ENCODE results near the gene ANKFN1.
"Not testable (repeated sequence)": the region's sequence is repeated elsewhere in the genome, so short reads cannot be mapped to it uniquely, and the experiment has no call there.

ANKFN1 gene

GRCh38 chr17:56325313-56326000 lies 172.2 kb downstream of the ANKFN1 start:
- no peak for DNase-seq (ENCODE audit: low read depth in 3 of 3)

GRCh38 chr17:56326001-56326359 lies 172.7 kb downstream of the ANKFN1 start:
- no peak for DNase-seq (ENCODE audit: low read depth in 3 of 3)

GRCh38 chr17:56347639-56348038 lies 194.4 kb downstream of the ANKFN1 start:
- no peak for DNase-seq (ENCODE audit: low read depth in 3 of 3)

GRCh38 chr17:56350592-56350991 lies 197.3 kb downstream of the ANKFN1 start:
- no peak for DNase-seq (ENCODE audit: low read depth in 3 of 3)

- no peak for DNase-seq (ENCODE audit: low read depth in 3 of 3)
Observed at GRCh38 chr17:56351675-56352074, 198.4 kb downstream of the ANKFN1 start.

GRCh38 chr17:56358651-56359050 lies 205.4 kb downstream of the ANKFN1 start:
- no peak for DNase-seq (ENCODE audit: low read depth in 3 of 3)

- no peak for DNase-seq (ENCODE audit: low read depth in 3 of 3)
Observed at GRCh38 chr17:56359518-56359917, 206.2 kb downstream of the ANKFN1 start.

GRCh38 chr17:56367366-56367765 lies 214.1 kb downstream of the ANKFN1 start:
- no peak for DNase-seq (ENCODE audit: low read depth in 3 of 3)

- DNase-seq (ENCODE audit: low read depth in 3 of 3), result no peak
Observed at GRCh38 chr17:56373981-56374833, 220.9 kb downstream of the ANKFN1 start.

GRCh38 chr17:56389356-56389755 lies 236.1 kb downstream of the ANKFN1 start:
- no peak for DNase-seq (ENCODE audit: low read depth in 3 of 3)

- DNase-seq (ENCODE audit: low read depth in 3 of 3), result no peak
Observed at GRCh38 chr17:56392321-56392720, 239.0 kb downstream of the ANKFN1 start.

- DNase-seq (ENCODE audit: low read depth in 3 of 3), result no peak
Observed at GRCh38 chr17:56393156-56393555, 239.9 kb downstream of the ANKFN1 start.

GRCh38 chr17:56395787-56396186 lies 242.5 kb downstream of the ANKFN1 start:
- DNase-seq (ENCODE audit: low read depth in 3 of 3), result no peak

- no peak for DNase-seq (ENCODE audit: low read depth in 3 of 3)
Observed at GRCh38 chr17:56407086-56407485, 253.8 kb downstream of the ANKFN1 start.

GRCh38 chr17:56412356-56412755 lies 259.1 kb downstream of the ANKFN1 start:
- not testable (repeated sequence) for DNase-seq (ENCODE audit: low read depth in 3 of 3)

GRCh38 chr17:56416682-56417351 lies 263.5 kb downstream of the ANKFN1 start:
- no peak for DNase-seq (ENCODE audit: low read depth in 3 of 3)

GRCh38 chr17:56424005-56424404 lies 270.7 kb downstream of the ANKFN1 start:
- no peak for DNase-seq (ENCODE audit: low read depth in 3 of 3)

GRCh38 chr17:56424543-56425044 lies 271.3 kb downstream of the ANKFN1 start:
- no peak for DNase-seq (ENCODE audit: low read depth in 3 of 3)

GRCh38 chr17:56425483-56425882 lies 272.2 kb downstream of the ANKFN1 start:
- DNase-seq (ENCODE audit: low read depth in 3 of 3), result no peak

GRCh38 chr17:56426901-56427300 lies 273.6 kb downstream of the ANKFN1 start:
- no peak for DNase-seq (ENCODE audit: low read depth in 3 of 3)

- no peak for DNase-seq (ENCODE audit: low read depth in 3 of 3)
Observed at GRCh38 chr17:56431736-56432135, 278.5 kb downstream of the ANKFN1 start.

- DNase-seq (ENCODE audit: low read depth in 3 of 3), result no peak
Observed at GRCh38 chr17:56432443-56432842, 279.2 kb downstream of the ANKFN1 start.

All from stimulated activated CD4-positive, alpha-beta T cell treated with anti-CD3 and anti-CD28 coated beads, TNF-alpha, amount 100 ng/mL, for 48 hours (primary cell).